OCI-LY3 (cell line): Measurements from ENCODE around the gene TBCB.

Experiments used
- H2AFZ ChIP-seq: fragments of 200-600, 300-600 bp; shearing (Covaris generic); 2 replicates; pipeline ENCODE4 v1.6.0; 2014; ENCODE audit warnings: antibody characterized with exemption, low read depth, low read length
- H3K27ac ChIP-seq: fragments of 200-600, 300-600 bp; sonication (generic); 2 replicates; pipeline ENCODE4 v1.5.1; 2014; ENCODE audit warnings: mild to moderate bottlenecking, low read length, moderate library complexity, mixed read lengths
- H3K27me3 ChIP-seq: fragments of 200-600, 300-600 bp; sonication (generic); 2 replicates; pipeline ENCODE4 v1.6.1; 2014; ENCODE audit warnings: low read depth, low read length, mixed read lengths
- H3K36me3 ChIP-seq: fragments of 200-600, 300-600 bp; sonication (generic); replicated peaks from 2 replicates; pipeline ENCODE3; 2014; ENCODE audit warnings: low read depth, low read length, mixed read lengths
- H3K4me1 ChIP-seq: fragments of 300-600, 200-600 bp; sonication (generic); 2 replicates; pipeline ENCODE4 v1.6.1; 2014; ENCODE audit warnings: low read length, mixed read lengths
- H3K4me2 ChIP-seq: fragments of 200-600, 300-600 bp; sonication (generic); 2 replicates; pipeline ENCODE4 v1.6.1; 2014; ENCODE audit warnings: low read length, mixed read lengths
- H3K4me3 ChIP-seq: fragments of 300-600, 200-600 bp; sonication (generic); 2 replicates; pipeline ENCODE4 v1.5.1; 2014; ENCODE audit warnings: antibody characterized with exemption, mild to moderate bottlenecking, low read length, moderate library complexity
- H3K79me2 ChIP-seq: fragments of 300-600, 200-600 bp; shearing (Covaris generic); 2 replicates; pipeline ENCODE4 v1.6.1; 2014; ENCODE audit warnings: mild to moderate bottlenecking, low read length, mixed read lengths
- H3K9ac ChIP-seq: fragments of 300-600, 200-600 bp; shearing (Covaris generic); 2 replicates; pipeline ENCODE4 v1.6.0; 2014; ENCODE audit warnings: mild to moderate bottlenecking, low read length, moderate library complexity
- H3K9me3 ChIP-seq: fragments of 200-600, 300-600 bp; shearing (Covaris generic); 2 replicates; pipeline ENCODE4 v1.6.1; 2014; ENCODE audit warnings: low read length, mixed read lengths; ENCODE audit not compliant: insufficient read depth
- H4K20me1 ChIP-seq: fragments of 200-600, 300-600 bp; sonication (generic); 2 replicates; pipeline ENCODE4 v1.6.1; 2016; ENCODE audit warnings: low read length, mixed read lengths; ENCODE audit not compliant: insufficient read depth
- EZH2phosphoT487 ChIP-seq: fragments of 200-600 bp; shearing (Covaris generic); IDR thresholded peaks from 2 replicates; pipeline ENCODE4 v1.6.1; 2018; ENCODE audit warnings: antibody characterized with exemption, mixed run types, low read depth
- TF ChIP-seq, protein P1 (sequence below): fragments of 200-600, 300-600 bp; sonication (generic); IDR thresholded peaks from 2 replicates; pipeline ENCODE4 v1.5.1; 2014; ENCODE audit warnings: antibody characterized with exemption, low read length, low read depth

TBCB gene

DNA sequence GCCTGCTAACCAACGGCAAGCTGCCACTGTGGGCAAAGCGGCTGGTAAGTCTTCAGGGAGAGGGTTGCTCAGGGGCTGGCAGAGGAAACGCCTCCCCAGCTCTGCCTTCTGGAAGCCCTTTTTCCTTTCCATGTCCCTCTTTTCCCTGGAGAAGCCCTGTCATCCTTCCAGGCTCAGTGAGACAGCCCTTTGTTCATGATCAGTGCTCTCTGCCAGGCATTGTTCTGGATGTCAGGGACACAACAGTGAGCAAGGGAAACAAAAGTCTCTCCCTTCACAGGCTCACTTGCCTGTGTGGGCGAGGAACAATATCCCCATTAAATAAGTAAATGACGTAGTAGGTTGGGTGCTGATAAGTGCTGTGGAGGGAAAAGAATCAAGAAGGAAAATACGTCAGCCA, 18.2 kb upstream of the TBCB start:
- Histone ChIP-seq H3K79me2 (no peaks in the 10 kb centered on the region), H3K4me2 (no peak overlapping the region), H3K27me3 (no peaks in the 10 kb centered on the region), H3K36me3 (peaks cover 20% of the 10 kb centered on the region), H3K27ac (no peak overlapping the region), H3K9me3 (no peaks in the 10 kb centered on the region), H3K4me1 (no peaks in the 10 kb centered on the region), H3K9ac (no peak overlapping the region), H2AFZ (no peak overlapping the region), H3K4me3 (no peak overlapping the region), H4K20me1 (no peaks in the 10 kb centered on the region)
- no peak for TF ChIP-seq EZH2phosphoT487
- TF ChIP-seq, protein P1, sequence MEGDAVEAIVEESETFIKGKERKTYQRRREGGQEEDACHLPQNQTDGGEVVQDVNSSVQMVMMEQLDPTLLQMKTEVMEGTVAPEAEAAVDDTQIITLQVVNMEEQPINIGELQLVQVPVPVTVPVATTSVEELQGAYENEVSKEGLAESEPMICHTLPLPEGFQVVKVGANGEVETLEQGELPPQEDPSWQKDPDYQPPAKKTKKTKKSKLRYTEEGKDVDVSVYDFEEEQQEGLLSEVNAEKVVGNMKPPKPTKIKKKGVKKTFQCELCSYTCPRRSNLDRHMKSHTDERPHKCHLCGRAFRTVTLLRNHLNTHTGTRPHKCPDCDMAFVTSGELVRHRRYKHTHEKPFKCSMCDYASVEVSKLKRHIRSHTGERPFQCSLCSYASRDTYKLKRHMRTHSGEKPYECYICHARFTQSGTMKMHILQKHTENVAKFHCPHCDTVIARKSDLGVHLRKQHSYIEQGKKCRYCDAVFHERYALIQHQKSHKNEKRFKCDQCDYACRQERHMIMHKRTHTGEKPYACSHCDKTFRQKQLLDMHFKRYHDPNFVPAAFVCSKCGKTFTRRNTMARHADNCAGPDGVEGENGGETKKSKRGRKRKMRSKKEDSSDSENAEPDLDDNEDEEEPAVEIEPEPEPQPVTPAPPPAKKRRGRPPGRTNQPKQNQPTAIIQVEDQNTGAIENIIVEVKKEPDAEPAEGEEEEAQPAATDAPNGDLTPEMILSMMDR, result no peak

DNA sequence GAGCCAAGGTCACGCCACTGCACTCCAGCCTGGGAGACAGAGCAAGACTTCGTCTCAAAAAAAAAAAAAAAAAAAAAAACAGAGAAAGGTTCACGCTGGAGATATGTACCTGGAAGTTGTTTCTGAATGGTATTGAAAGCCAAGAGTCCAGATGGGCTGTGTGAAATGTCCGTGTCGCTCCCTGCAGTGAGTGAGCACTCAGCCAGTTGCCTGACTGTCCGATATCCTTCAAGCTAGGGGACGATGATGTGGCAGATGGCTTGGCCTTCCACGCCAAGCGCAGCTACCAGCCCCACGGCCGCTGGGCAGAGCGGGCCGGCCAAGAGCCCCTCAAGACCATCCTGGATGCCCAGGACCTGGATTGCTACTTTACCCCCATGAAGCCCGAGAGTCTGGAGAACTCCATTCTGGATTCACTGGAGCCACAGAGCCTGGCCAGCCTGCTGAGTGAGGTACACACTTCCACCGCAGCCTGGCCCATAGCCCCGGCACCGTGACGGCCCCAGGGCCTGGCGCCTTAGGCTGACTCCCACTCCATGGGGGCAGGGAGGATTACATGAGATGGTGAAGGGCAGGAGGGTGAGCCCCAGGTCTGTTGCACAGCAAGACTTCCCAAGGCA, 16.0 kb upstream of the TBCB start:
- Histone ChIP-seq H3K4me2 (no peak overlapping the region), H3K27me3 (no peaks in the 10 kb centered on the region), H2AFZ (no peak overlapping the region), H3K79me2 (no peaks in the 10 kb centered on the region), H3K9ac (no peak overlapping the region), H3K9me3 (no peaks in the 10 kb centered on the region), H3K27ac (no peak overlapping the region), H3K4me3 (no peak overlapping the region), H4K20me1 (no peaks in the 10 kb centered on the region), H3K36me3 (peaks cover 30% of the 10 kb centered on the region), H3K4me1 (no peaks in the 10 kb centered on the region)
- no peak for TF ChIP-seq EZH2phosphoT487
- TF ChIP-seq, protein P1, result no peak

DNA sequence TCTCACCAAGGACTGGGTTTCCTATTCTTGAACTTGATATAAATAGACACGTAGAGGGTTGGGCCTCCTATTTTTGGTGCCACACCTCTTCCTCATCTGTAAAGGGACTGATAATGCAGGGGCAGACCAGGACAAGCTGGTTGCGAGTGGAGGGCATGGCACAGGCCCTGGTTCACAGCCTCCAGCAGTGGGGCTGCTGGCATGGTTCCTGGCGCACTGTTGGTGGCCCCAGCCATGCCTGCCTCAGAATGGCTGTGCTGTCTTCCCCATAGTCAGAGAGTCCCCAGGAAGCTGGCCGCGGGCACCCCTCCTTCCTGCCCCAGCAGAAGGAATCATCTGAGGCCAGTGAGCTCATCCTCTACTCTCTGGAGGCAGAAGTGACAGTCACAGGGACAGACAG, 14.8 kb upstream of the TBCB start:
- Histone ChIP-seq H3K9ac (no peak overlapping the region), H3K4me2 (no peak overlapping the region), H4K20me1 (no peaks in the 10 kb centered on the region), H3K4me3 (no peak overlapping the region), H3K79me2 (no peaks in the 10 kb centered on the region), H2AFZ (no peak overlapping the region), H3K27ac (no peak overlapping the region), H3K36me3 (peaks cover 37% of the 10 kb centered on the region), H3K4me1 (no peaks in the 10 kb centered on the region), H3K27me3 (no peaks in the 10 kb centered on the region), H3K9me3 (no peaks in the 10 kb centered on the region)
- TF ChIP-seq, protein P1, result no peak

DNA sequence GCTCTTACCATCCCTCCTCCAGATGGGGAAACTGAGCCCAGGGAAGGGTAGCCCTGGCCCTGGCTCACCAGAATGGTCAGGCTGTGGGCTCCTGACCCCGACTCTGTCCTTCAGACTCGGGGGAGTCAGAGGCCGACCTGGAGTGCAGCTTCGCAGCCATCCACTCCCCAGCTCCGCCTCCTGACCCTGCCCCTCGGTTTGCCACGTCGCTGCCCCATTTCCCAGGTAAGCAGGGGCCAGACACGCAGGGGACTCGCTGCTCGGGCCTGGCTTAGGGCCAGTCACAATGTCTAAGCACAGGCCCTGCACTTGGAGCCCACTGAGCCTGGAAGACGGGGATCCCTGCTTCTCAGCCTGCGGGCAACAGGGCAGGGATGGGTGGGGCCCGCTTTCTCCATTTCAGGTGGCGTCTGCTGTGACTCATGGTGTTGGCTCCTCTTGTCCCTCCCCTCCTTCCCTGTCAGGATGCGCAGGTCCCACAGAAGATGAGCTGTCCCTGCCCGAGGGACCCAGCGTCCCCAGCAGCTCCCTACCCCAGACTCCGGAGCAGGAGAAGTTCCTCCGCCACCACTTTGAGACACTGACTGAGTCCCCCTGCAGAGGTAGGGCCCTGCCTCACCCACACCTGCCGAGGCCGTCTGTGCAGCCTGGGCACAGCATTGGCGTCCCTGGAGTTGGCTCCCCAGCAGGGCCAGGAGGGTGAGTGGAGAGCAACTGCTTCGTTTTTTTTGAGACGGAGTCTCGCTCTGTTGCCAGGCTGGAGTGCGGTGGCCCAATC, 13.5 kb upstream of the TBCB start:
- H3K36me3 ChIP-seq, result peaks cover 46% of the 10 kb centered on the region
- H3K27ac ChIP-seq, result no peak overlapping the region
- H3K79me2 ChIP-seq, result no peaks in the 10 kb centered on the region
- no peak for TF ChIP-seq EZH2phosphoT487
- TF ChIP-seq, protein P1, result no peak
- no peaks in the 10 kb centered on the region for H3K4me1 ChIP-seq
- no peaks in the 10 kb centered on the region for H3K27me3 ChIP-seq
- H3K4me2 ChIP-seq, result no peak overlapping the region
- no peak overlapping the region for H3K9ac ChIP-seq
- H3K9me3 ChIP-seq, result no peaks in the 10 kb centered on the region
- no peak overlapping the region for H3K4me3 ChIP-seq
- no peaks in the 10 kb centered on the region for H4K20me1 ChIP-seq
- H2AFZ ChIP-seq, result no peak overlapping the region
